K562 (cell line): ENCODE data around the gene CLSTN2. TPM values are rescaled to one million over a fixed set of nuclear protein-coding genes. Genes with fewer than 3 reads are reported as not detected.

ENCODE experiments used
- ATAC-seq: fragments of 200-7000 bp; cut with Tn5 transposase; 3 replicates; pipeline ENCODE4 v1.9.1; 2020; ENCODE audit warnings: moderate library complexity
- BruUV-seq: library from RNA; stranded (reverse); fragments of 400-500 nt; replicated peaks from 2 replicates; lab custom pipeline; 2021; lab: Mats Ljungman, UMichigan
- CTCF ChIA-PET: fragments of 300-600 bp; formaldehyde crosslinking; extraction: SDS; loops from one replicate; lab custom pipeline; 2021; ENCODE audit warnings: low intra/inter-chr PET ratio; lab: Yijun Ruan, JAX
- POLR2A ChIA-PET: fragments of 300-600, 350-650 bp; sonication (Branson Sonifier 250); formaldehyde crosslinking; extraction: SDS; loops from one replicate; lab custom pipeline; 2021; ENCODE audit warnings: antibody characterized with exemption, inconsistent platforms; lab: Yijun Ruan, JAX
- DNase-seq, 4 experiments: peaks; one replicate each; pipeline versions ENCODE4 v3.0.0 to v3.0.0-alpha.2; 2011 to 2018; ENCODE audit warnings: low spot score in 3 of 4, mixed read lengths in 3 of 4; ENCODE audit errors: extremely low read depth in 1 of 4
- FAIRE-seq: peaks from 2 replicates; lab custom pipeline; 2011; peaks lifted over from hg19 to GRCh38; lab: Jason Lieb, UNC
- H2AFZ ChIP-seq: 2 replicates; pipeline ENCODE4 v1.6.0; 2011; ENCODE audit warnings: low read depth, low read length, control low read depth, inconsistent platforms
- H3K27ac ChIP-seq: fragments of 200-600 bp; 3 replicates; pipeline ENCODE4 v1.8.0; 2011; ENCODE audit warnings: low read depth, mild to moderate bottlenecking, control low read depth, inconsistent platforms, low read length, moderate library complexity, mixed read lengths; ENCODE audit errors: extremely low read depth
- H3K27me3 ChIP-seq, 2 experiments: fragments of 300-600 bp in 1 of 2; 2 replicates in 1 of 2; 3 replicates in 1 of 2; pipeline versions ENCODE4 v1.6.0 to v1.8.0; 2011; ENCODE audit warnings: inconsistent platforms in 2 of 2, low read length in 2 of 2, mild to moderate bottlenecking in 1 of 2, mixed read lengths in 1 of 2, moderate library complexity in 1 of 2; ENCODE audit not compliant: control insufficient read depth in 2 of 2, insufficient read depth in 2 of 2
- H3K36me3 ChIP-seq: fragments of 300-600 bp; 3 replicates; pipeline ENCODE4 v1.8.0; 2011; ENCODE audit warnings: mild to moderate bottlenecking, low read length, inconsistent platforms; ENCODE audit not compliant: control insufficient read depth, insufficient read depth
- H3K4me1 ChIP-seq, 2 experiments: fragments of 200-600 bp in 1 of 2; replicated peaks in 1 of 2; 2 replicates in 1 of 2; 3 replicates in 1 of 2; pipeline versions ENCODE4 v1.5.1 to v1.8.0; 2011; ENCODE audit warnings: inconsistent platforms in 2 of 2, low read length in 2 of 2, mild to moderate bottlenecking in 1 of 2, mixed read lengths in 1 of 2, moderate library complexity in 1 of 2; ENCODE audit not compliant: control insufficient read depth in 2 of 2, insufficient read depth in 2 of 2
- H3K4me2 ChIP-seq: 2 replicates; pipeline ENCODE4 v1.6.1; 2011; ENCODE audit warnings: low read length, control low read depth, inconsistent platforms, mixed read lengths; ENCODE audit not compliant: insufficient read depth
- H3K4me3 ChIP-seq: fragments of 200-600 bp; sonication (generic), shearing (Covaris generic); 2 replicates; pipeline ENCODE4 v1.5.1; 2016; ENCODE audit warnings: control low read depth, inconsistent platforms
- H3K79me2 ChIP-seq: fragments of 200-600 bp; 3 replicates; pipeline ENCODE4 v1.8.0; 2011; ENCODE audit warnings: low read length, inconsistent platforms; ENCODE audit not compliant: control insufficient read depth, insufficient read depth
- H3K9ac ChIP-seq, 2 experiments: 2 replicates each; pipeline versions ENCODE4 v1.6.0 to v1.6.1; 2011; ENCODE audit warnings: low read depth in 2 of 2, low read length in 2 of 2, control low read depth in 1 of 2, inconsistent platforms in 1 of 2, mild to moderate bottlenecking in 1 of 2, mixed read lengths in 1 of 2; ENCODE audit not compliant: insufficient read depth in 1 of 2
- H3K9me1 ChIP-seq: one replicate; pipeline ENCODE4 v1.6.0; 2011; ENCODE audit warnings: inconsistent platforms, mild to moderate bottlenecking, low read length, moderate library complexity; ENCODE audit not compliant: control insufficient read depth, insufficient read depth
- H3K9me3 ChIP-seq: replicated peaks from 2 replicates; pipeline ENCODE4 v1.5.1; 2011; ENCODE audit warnings: low read depth, low read length, inconsistent platforms; ENCODE audit not compliant: control insufficient read depth, insufficient read depth
- H4K20me1 ChIP-seq: replicated peaks from 2 replicates; pipeline ENCODE4 v1.6.1; 2011; ENCODE audit warnings: low read length, inconsistent platforms, mixed read lengths; ENCODE audit not compliant: control insufficient read depth, insufficient read depth
- BCOR ChIP-seq: fragments of 450-650 bp; IDR thresholded peaks from 2 replicates; pipeline ENCODE4 v1.6.1; 2016
- CHD4 ChIP-seq: fragments of 200-600 bp; sonication (generic); IDR thresholded peaks from 3 replicates; pipeline ENCODE4 v1.6.1; 2012; ENCODE audit warnings: low read depth, mild to moderate bottlenecking, mixed read lengths, low read length, inconsistent platforms; ENCODE audit not compliant: insufficient read depth, insufficient replicate concordance, poor library complexity, severe bottlenecking
- HLTF ChIP-seq: fragments of 450-650 bp; IDR thresholded peaks from 2 replicates; pipeline ENCODE4 v1.6.1; 2016
- KLF10 ChIP-seq: fragments of 250-450 bp; sonication (Bioruptor Pico); IDR thresholded peaks from 2 replicates; pipeline ENCODE4 v1.6.1; 2021; ENCODE audit warnings: matching md5 sums
- SMAD2 ChIP-seq: fragments of 150-350 bp; IDR thresholded peaks from 2 replicates; pipeline ENCODE4 v1.6.1; 2014; ENCODE audit warnings: low read depth, mild to moderate bottlenecking, low read length
- SNRNP70 ChIP-seq: fragments of 200-400 bp; formaldehyde crosslinking; optimal IDR thresholded peaks from 2 replicates; pipeline ENCODE3; 2017; ENCODE audit warnings: low read depth, low read length
- ZNF212 ChIP-seq: fragments of 450-650 bp; formaldehyde crosslinking; IDR thresholded peaks from 2 replicates; pipeline ENCODE4 v1.4.0; 2020; ENCODE audit warnings: mild to moderate bottlenecking
- ZNF644 ChIP-seq: fragments of 200-800 bp; sonication (Bioruptor generic); IDR thresholded peaks from 2 replicates; pipeline ENCODE4 v1.6.1; 2016; ENCODE audit warnings: low read depth, missing genetic modification characterization, missing compliant biosample characterization
- WGBS: fragments of 100-300 bp; shearing (Covaris generic); methylation state at CpG from one replicate; pipeline ENCODE4 v1.1.6; 2016; ENCODE audit warnings: low coverage, mixed read lengths; ENCODE audit not compliant: insufficient coverage; ENCODE audit errors: missing lambda C conversion rate; 5-methylcytosine and 5-hydroxymethylcytosine counted together
- in situ Hi-C: fragments of 300-500 bp; cut with MboI; formaldehyde crosslinking; loops from 4 replicates; pipeline ENCODE4 v1.15.0; 2018; ENCODE audit warnings: inconsistent platforms, mixed read lengths
- intact Hi-C: fragments of 100-400 bp; cut with micrococcal nuclease; formaldehyde crosslinking; loops from 2 replicates; pipeline ENCODE4 v1.14.2; 2022
- polyA plus RNA-seq, 8 experiments: library from polyadenylated mRNA; depleted of rRNA in 4 of 8; stranded (reverse) in 5 of 8; unstranded in 3 of 8; fragments of >200 nt; fragmentation: Nextera tagmentation in 2 of 8; fragmentation: Illumina TruSeq in 1 of 8; extraction: Ambion mirVana in 2 of 8; extraction: Trizol in 1 of 8; gene quantifications; 2 replicates each; pipeline versions ENCODE4 v1.2.1 to v1.2.3, GENCODE V29; 2011 to 2014; ENCODE audit warnings: inconsistent platforms in 1 of 8, missing spikeins in 1 of 8
- total RNA-seq, 7 experiments: library from RNA; depleted of rRNA in 6 of 7; stranded (reverse); fragments of >200 nt in 6 of 7; fragmentation: Illumina TruSeq in 2 of 7; extraction: Trizol in 2 of 7; gene quantifications; 2 replicates each; pipeline versions ENCODE4 v1.2.1 to v1.2.3, GENCODE V29; 2011 to 2021; ENCODE audit warnings: low replicate concordance in 1 of 7
- TF ChIP-seq, protein P1 (sequence below): fragments of 250-450 bp; sonication (Bioruptor Pico); IDR thresholded peaks from 2 replicates; pipeline ENCODE4 v1.8.0; 2021; ENCODE audit warnings: moderate library complexity, mild to moderate bottlenecking, inconsistent platforms

Gene CLSTN2
- total and polyA plus RNA-seq, 9 of the 15 experiments (the other 6 are each of a cell fraction or from before 2014, with no cell fraction given): 0.02 to 0.04 (median 0.04) TPM; not detected in 6

DNA sequence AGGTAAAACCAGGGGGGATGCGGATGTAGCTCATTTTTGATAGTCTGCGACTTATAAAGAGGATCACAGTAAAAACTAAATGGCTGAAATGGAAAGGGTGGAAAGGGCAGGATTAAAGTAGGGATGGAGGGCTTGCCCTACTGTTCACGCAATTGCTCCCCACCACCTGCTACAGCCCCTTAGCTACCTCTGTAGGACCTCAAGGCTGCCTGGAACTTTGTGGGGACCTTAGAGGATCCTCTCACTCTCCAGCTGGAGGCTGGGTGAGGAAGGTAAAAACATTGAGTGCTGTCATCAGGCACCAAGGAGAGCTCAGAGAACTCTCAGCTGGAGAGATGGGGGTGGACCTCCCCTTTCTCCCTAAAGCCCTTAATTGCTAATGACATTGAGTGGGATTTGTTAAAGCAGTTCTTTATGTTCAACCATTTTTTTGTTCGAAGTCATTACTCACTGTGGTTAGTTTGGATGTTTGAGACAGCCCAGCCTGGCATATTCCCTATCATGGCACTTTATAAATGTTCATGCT is 213.0 kb downstream of the CLSTN2 start (continued):
- no peak for TF ChIP-seq SMAD2
- no peak for TF ChIP-seq KLF10
- TF ChIP-seq ZNF644 (tag): no peak
- TF ChIP-seq, protein P1, sequence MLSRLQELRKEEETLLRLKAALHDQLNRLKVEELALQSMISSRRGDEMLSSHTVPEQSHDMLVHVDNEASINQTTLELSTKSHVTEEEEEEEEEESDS: no peak
- no peak for TF ChIP-seq HLTF
- TF ChIP-seq SNRNP70: no peak
- TF ChIP-seq, all 486 proteins: peak for 0

DNA sequence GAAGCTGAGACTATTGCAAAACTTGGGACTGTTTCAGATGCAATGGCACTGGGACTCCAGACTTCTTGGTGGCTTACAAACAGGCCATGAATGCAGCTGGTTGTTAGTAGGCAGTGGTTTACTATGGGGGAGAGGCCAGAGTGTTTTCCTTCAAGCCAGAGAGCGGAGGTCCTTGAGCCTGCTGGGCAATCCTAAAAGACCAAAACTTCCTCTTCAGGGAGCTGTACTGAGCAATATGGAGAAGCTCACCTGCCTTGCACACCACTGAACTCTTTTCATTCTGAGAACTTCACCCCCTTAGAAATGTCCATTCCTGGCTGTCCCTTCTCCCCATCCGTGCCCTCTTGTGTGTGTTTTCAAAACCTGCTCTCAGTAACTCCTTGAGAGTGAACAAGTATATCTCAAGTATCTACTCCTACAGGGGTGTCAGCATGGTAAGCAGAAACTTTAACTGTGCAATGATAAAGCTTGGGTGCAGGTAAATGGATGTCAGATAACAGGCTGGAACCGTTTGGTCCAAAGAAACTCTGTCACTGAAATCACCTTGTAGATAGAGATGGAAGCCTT is 213.9 kb downstream of the CLSTN2 start:
- Histone ChIP-seq H3K36me3 (no peaks in the 10 kb centered on the region), H3K4me1 (no peaks in the 10 kb centered on the region), H3K4me3 (no peak overlapping the region), H3K4me2 (no peak overlapping the region), H4K20me1 (no peaks in the 10 kb centered on the region), H2AFZ (no peak overlapping the region), H3K9me3 (no peaks in the 10 kb centered on the region), H3K79me2 (no peaks in the 10 kb centered on the region), H3K9ac (no peak overlapping the region), H3K27me3 (no peaks in the 10 kb centered on the region; a peak in 1 of 5 replicates), H3K27ac (no peak overlapping the region), H3K9me1 (no peaks in the 10 kb centered on the region)
- TF ChIP-seq ZNF212 (no peak), BCOR (no peak), CHD4 (no peak)
- ChIA-PET POLR2A (interaction anchor here (1.1 kb wide), 1 partner anchor 10 kb away, joined by 4 read pairs; no protein-coding TSS in a partner anchor), CTCF (no interaction called here)
- intact Hi-C loops (no loop called here), in situ Hi-C loops (loop anchor here (25.0 kb wide), 1 partner anchor 713 kb away; no protein-coding TSS in a partner anchor)
- BruUV-seq: no TSS peak
- FAIRE-seq (no peak), DNase-seq (no peak), ATAC-seq (no peak)
- 5% methylated on average over 3 of the region's 3 CpGs for WGBS
